Endodermal cell (in vitro differentiated cells): ENCODE results near the gene EIF4A3. TPM values are rescaled to one million over a fixed set of nuclear protein-coding genes. Genes with fewer than 3 reads are reported as not detected.

Source experiments
- DNase-seq: peaks from one replicate; pipeline ENCODE4 v3.0.0-alpha.2; 2017
- H3K27ac ChIP-seq: 2 replicates; pipeline ENCODE4 v1.5.1; 2013; ENCODE audit warnings: mild to moderate bottlenecking, low read depth, low read length, moderate library complexity
- H3K27me3 ChIP-seq: 2 replicates; pipeline ENCODE4 v1.6.1; 2013; ENCODE audit warnings: mild to moderate bottlenecking, low read length, moderate library complexity; ENCODE audit not compliant: insufficient read depth, control insufficient read depth, poor library complexity, severe bottlenecking
- H3K36me3 ChIP-seq: 2 replicates; pipeline ENCODE4 v1.7.0; 2013; ENCODE audit warnings: mild to moderate bottlenecking, low read length, moderate library complexity; ENCODE audit not compliant: control insufficient read depth, insufficient read depth
- H3K4me1 ChIP-seq: one replicate; pipeline ENCODE4 v1.7.0; 2013; ENCODE audit warnings: low read length; ENCODE audit not compliant: control insufficient read depth, insufficient read depth
- H3K4me3 ChIP-seq: 2 replicates; pipeline ENCODE4 v1.5.1; 2013; ENCODE audit warnings: mild to moderate bottlenecking, low read length, moderate library complexity
- H3K9ac ChIP-seq: 2 replicates; pipeline ENCODE4 v1.6.1; 2013; ENCODE audit warnings: mild to moderate bottlenecking, low read length, moderate library complexity; ENCODE audit not compliant: poor library complexity, severe bottlenecking; ENCODE audit errors: extremely low read depth
- H3K9me3 ChIP-seq: 2 replicates; pipeline ENCODE4 v1.6.1; 2013; ENCODE audit warnings: mild to moderate bottlenecking, low read length, moderate library complexity; ENCODE audit not compliant: control insufficient read depth
- H3K27ac Mint-ChIP-seq: 2 replicates; pipeline ENCODE4 v1.8.0; 2020; ENCODE audit warnings: mixed read lengths
- H3K27me3 Mint-ChIP-seq: 2 replicates; pipeline ENCODE4 v1.8.0; 2021; ENCODE audit warnings: mild to moderate bottlenecking, mixed read lengths; ENCODE audit not compliant: insufficient read depth
- H3K36me3 Mint-ChIP-seq: 2 replicates; pipeline ENCODE4 v1.8.0; 2020; ENCODE audit warnings: low read depth, mixed read lengths
- H3K4me1 Mint-ChIP-seq: 2 replicates; pipeline ENCODE4 v1.8.0; 2020; ENCODE audit warnings: mixed read lengths
- H3K4me3 Mint-ChIP-seq: 2 replicates; pipeline ENCODE4 v1.8.0; 2020; ENCODE audit warnings: mild to moderate bottlenecking, moderate library complexity, mixed read lengths
- H3K9me3 Mint-ChIP-seq: 2 replicates; pipeline ENCODE4 v1.8.0; 2020; ENCODE audit warnings: mild to moderate bottlenecking, mixed read lengths
- WGBS, 2 experiments: methylation state at CpG; one replicate each; pipeline versions ENCODE4 v1.1.5 to v1.1.7; 2013; ENCODE audit warnings: missing lambda C conversion rate in 2 of 2, mixed read lengths in 1 of 2; ENCODE audit not compliant: insufficient coverage in 1 of 2, insufficient read length in 1 of 2; 5-methylcytosine and 5-hydroxymethylcytosine counted together
- total RNA-seq, 2 donors: library from RNA; stranded (reverse); fragmentation: NEBNext Ultra II Directional in 1 of 2; extraction: Animal tissue kit (Norgen Biotek cat#: 25700) in 1 of 2; gene quantifications; 2 replicates in 1 of 2; 3 replicates in 1 of 2; pipeline ENCODE4 v1.2.1, GENCODE V29; 2021
- TF ChIP-seq, protein P1 (sequence below): fragments of 200-600 bp; sonication (generic); conservative IDR thresholded peaks from 2 replicates; pipeline ENCODE4 v1.5.0; 2021; ENCODE audit warnings: antibody characterized with exemption, mild to moderate bottlenecking

The EIF4A3 gene
- total RNA-seq, 2 donors from 2014 or later, result 107 to 110 TPM

DNA sequence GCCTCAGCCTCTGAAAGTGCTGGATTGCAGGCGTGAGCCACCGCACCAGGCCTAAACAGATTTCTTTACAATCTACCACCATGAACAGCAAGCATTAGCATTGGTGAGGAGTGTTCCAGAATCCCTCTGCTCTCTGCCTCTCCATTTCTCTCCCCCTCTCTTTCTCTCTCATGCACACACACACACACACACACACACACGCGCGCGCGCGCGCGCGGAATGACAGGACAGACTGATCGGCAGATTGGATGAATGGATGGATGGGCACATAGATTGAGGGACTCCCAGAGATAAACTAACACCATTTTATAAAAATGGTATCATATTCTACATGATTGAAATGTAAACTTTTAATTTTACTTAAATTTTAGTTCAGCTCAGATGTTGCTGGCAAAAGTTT lies 26.2 kb upstream of the EIF4A3 start:
- Mint-ChIP-seq H3K4me3 (no peak overlapping the region), H3K9me3 (no peaks in the 10 kb centered on the region), H3K36me3 (no peaks in the 10 kb centered on the region), H3K4me1 (no peaks in the 10 kb centered on the region), H3K27me3 (peaks cover 6% of the 10 kb centered on the region), H3K27ac (no peak overlapping the region)
- H3K4me3 ChIP-seq, result no peak overlapping the region
- TF ChIP-seq, protein P1, sequence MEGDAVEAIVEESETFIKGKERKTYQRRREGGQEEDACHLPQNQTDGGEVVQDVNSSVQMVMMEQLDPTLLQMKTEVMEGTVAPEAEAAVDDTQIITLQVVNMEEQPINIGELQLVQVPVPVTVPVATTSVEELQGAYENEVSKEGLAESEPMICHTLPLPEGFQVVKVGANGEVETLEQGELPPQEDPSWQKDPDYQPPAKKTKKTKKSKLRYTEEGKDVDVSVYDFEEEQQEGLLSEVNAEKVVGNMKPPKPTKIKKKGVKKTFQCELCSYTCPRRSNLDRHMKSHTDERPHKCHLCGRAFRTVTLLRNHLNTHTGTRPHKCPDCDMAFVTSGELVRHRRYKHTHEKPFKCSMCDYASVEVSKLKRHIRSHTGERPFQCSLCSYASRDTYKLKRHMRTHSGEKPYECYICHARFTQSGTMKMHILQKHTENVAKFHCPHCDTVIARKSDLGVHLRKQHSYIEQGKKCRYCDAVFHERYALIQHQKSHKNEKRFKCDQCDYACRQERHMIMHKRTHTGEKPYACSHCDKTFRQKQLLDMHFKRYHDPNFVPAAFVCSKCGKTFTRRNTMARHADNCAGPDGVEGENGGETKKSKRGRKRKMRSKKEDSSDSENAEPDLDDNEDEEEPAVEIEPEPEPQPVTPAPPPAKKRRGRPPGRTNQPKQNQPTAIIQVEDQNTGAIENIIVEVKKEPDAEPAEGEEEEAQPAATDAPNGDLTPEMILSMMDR, result no peak
- no peak overlapping the region for H3K27ac ChIP-seq
- WGBS, 2 experiments, result 94% methylated on average over 12 of the region's 12 CpGs; no CpG with 5 or more reads in 1 of the 2 experiments
- H3K9ac ChIP-seq, result no peak overlapping the region
- DNase-seq, result no peak
- no peaks in the 10 kb centered on the region for H3K36me3 ChIP-seq
- H3K4me1 ChIP-seq, result no peaks in the 10 kb centered on the region
- no peaks in the 10 kb centered on the region for H3K27me3 ChIP-seq
- H3K9me3 ChIP-seq, result no peaks in the 10 kb centered on the region

DNA sequence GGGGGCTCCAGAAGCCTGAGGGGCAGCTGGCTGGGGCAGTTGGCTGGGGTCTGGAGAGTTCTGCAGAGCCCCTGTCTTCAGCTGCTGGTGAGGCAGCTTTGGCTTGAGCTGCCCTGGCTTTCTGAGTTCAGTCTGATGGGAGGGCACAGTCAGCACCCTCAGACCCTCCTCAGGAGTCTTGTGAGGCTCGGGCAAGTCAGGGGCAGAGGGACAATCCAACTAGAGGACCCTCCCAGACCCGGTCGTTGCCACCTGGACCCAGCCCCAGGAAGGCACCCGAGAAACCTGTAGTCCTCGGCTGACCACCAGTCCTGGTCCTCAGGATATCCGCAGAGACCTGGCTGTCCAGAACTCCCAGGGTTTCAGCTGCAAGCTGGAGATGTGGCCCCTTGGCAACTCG lies 24.8 kb upstream of the EIF4A3 start:
- H3K27ac Mint-ChIP-seq, result no peak overlapping the region
- DNase-seq, result no peak
- 92 to 97% methylated on average over 6 to 7 of the region's 7 CpGs for WGBS, 2 experiments
- H3K4me1 ChIP-seq, result no peaks in the 10 kb centered on the region
- no peak overlapping the region for H3K9ac ChIP-seq
- H3K4me3 ChIP-seq, result no peak overlapping the region
- no peaks in the 10 kb centered on the region for H3K4me1 Mint-ChIP-seq
- no peak overlapping the region for H3K27ac ChIP-seq
- no peaks in the 10 kb centered on the region for H3K9me3 ChIP-seq
- TF ChIP-seq, protein P1, result no peak
- H3K36me3 ChIP-seq, result no peaks in the 10 kb centered on the region
- H3K36me3 Mint-ChIP-seq, result no peaks in the 10 kb centered on the region
- H3K27me3 ChIP-seq, result no peaks in the 10 kb centered on the region
- no peaks in the 10 kb centered on the region for H3K9me3 Mint-ChIP-seq
- peaks cover 3% of the 10 kb centered on the region for H3K27me3 Mint-ChIP-seq
- H3K4me3 Mint-ChIP-seq, result no peak overlapping the region

DNA sequence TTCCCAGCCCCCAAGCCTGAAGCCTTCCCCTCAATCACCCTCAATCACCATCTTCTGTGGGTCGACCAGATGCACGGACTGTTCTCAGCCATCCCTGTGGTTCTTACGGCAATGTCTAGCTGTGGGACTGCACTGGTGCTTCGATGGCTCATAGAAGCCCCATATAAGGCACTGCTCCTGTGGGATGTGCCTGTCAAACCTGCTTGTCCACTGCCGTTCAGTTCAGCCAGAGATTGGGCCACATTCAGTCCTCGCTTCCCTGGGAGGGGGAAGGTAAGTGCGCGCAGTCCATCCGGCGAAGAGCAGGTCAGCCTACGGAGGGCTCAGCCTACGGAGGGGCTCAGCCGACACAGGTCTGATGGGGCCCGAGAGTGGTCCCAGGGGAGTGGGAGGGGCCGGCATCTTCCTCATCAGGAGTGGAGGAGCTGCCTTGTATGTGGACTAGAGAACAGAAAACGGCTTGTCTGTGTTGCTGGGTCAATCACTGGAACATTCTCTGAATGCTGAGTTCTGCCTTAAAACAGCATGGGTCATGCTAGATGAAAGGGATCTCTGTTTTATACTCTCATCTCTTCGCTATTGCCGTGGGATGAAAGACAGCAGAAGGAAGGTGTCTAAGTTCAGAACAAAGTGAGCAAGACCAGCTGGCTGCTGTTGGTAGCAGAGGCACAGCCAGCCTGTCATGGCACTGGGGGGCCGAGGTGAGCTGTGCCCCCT lies 23.0 kb upstream of the EIF4A3 start, which contains the start of gene CARD14:
Gene CARD14 (plus strand): TSS at position 247 of the 717 bp plus-strand sequence. CDS start 11,409 bp downstream, outside the sequence.
- WGBS, 2 experiments, result 87 to 90% methylated on average over 12 to 19 of the region's 19 CpGs
- Mint-ChIP-seq H3K4me1 (no peaks in the 10 kb centered on the region), H3K4me3 (no peak within 1 kb of the TSS), H3K36me3 (no peaks in the 10 kb centered on the region), H3K9me3 (no peaks in the 10 kb centered on the region), H3K27me3 (peaks cover 3% of the 10 kb centered on the region), H3K27ac (no peak within 1 kb of the TSS)
- no peaks in the 10 kb centered on the region for H3K9me3 ChIP-seq
- H3K4me3 ChIP-seq, result no peak within 1 kb of the TSS
- H3K9ac ChIP-seq, result no peak within 1 kb of the TSS
- H3K27ac ChIP-seq, result no peak within 1 kb of the TSS
- no peak for DNase-seq
- TF ChIP-seq, protein P1, result no peak
- no peaks in the 10 kb centered on the region for H3K4me1 ChIP-seq
- no peaks in the 10 kb centered on the region for H3K36me3 ChIP-seq
- H3K27me3 ChIP-seq, result no peaks in the 10 kb centered on the region
